HepG2 (cell line): ENCODE results near the gene CTNNBL1. TPM values are rescaled to one million over a fixed set of nuclear protein-coding genes. Genes with fewer than 3 reads are reported as not detected.

Experiments used
- AGO2 ChIP-seq: fragments of 200-400 bp; formaldehyde crosslinking; optimal IDR thresholded peaks from 2 replicates; pipeline ENCODE3; 2017; ENCODE audit warnings: mild to moderate bottlenecking, low read depth, low read length, moderate library complexity
- HBP1 ChIP-seq: IDR thresholded peaks from 2 replicates; pipeline ENCODE4 v1.6.1; 2016; ENCODE audit warnings: low read depth, control low read depth
- HDAC6 ChIP-seq: fragments of 200-600 bp; sonication (generic); IDR thresholded peaks from 2 replicates; pipeline ENCODE4 v1.7.0; 2017; ENCODE audit warnings: mild to moderate bottlenecking, antibody characterized with exemption, low read length, low read depth
- KDM2A ChIP-seq: sonication (generic); formaldehyde crosslinking; IDR thresholded peaks from 2 replicates; pipeline ENCODE4 v1.4.0; 2020; ENCODE audit warnings: low read depth, missing genetic modification reagents, borderline replicate concordance
- MIER3 ChIP-seq: IDR thresholded peaks from 2 replicates; pipeline ENCODE4 v1.6.1; 2016; ENCODE audit warnings: missing compliant biosample characterization, borderline replicate concordance
- MXD4 ChIP-seq: IDR thresholded peaks from 2 replicates; pipeline ENCODE4 v1.6.1; 2016; ENCODE audit warnings: mild to moderate bottlenecking, missing biosample characterization, missing genetic modification reagents
- NR2F6 ChIP-seq, 2 experiments: IDR thresholded peaks; 2 replicates each; pipeline ENCODE4 v1.6.1; 2016; ENCODE audit warnings: antibody characterized with exemption in 1 of 2, mild to moderate bottlenecking in 1 of 2
- RFXAP ChIP-seq: sonication (generic); formaldehyde crosslinking; IDR thresholded peaks from 2 replicates; pipeline ENCODE4 v1.4.0; 2020; ENCODE audit warnings: missing genetic modification reagents, borderline replicate concordance
- SOX5 ChIP-seq: IDR thresholded peaks from 2 replicates; pipeline ENCODE4 v1.6.1; 2016; ENCODE audit warnings: borderline replicate concordance
- SOX6 ChIP-seq, 2 experiments: fragments of 450-650 bp in 1 of 2; sonication (generic) in 1 of 2; formaldehyde crosslinking in 1 of 2; IDR thresholded peaks; 2 replicates each; pipeline versions ENCODE4 v1.4.0 to v1.6.1; 2017 to 2020; ENCODE audit warnings: antibody characterized with exemption in 1 of 2, mild to moderate bottlenecking in 1 of 2, missing genetic modification reagents in 1 of 2
- XRCC5 ChIP-seq: fragments of 200-400 bp; formaldehyde crosslinking; optimal IDR thresholded peaks from 2 replicates; pipeline ENCODE3; 2017; ENCODE audit warnings: mild to moderate bottlenecking, low read length
- ZBTB26 ChIP-seq: IDR thresholded peaks from 2 replicates; pipeline ENCODE4 v1.6.1; 2016; ENCODE audit warnings: missing compliant biosample characterization, missing genetic modification reagents, borderline replicate concordance
- ZNF30 ChIP-seq: sonication (generic); formaldehyde crosslinking; IDR thresholded peaks from 2 replicates; pipeline ENCODE4 v1.5.0; 2020; ENCODE audit warnings: mild to moderate bottlenecking, missing genetic modification reagents
- ZNF44 ChIP-seq: sonication (generic); formaldehyde crosslinking; IDR thresholded peaks from 2 replicates; pipeline ENCODE4 v1.5.1; 2020; ENCODE audit warnings: mild to moderate bottlenecking, missing genetic modification reagents
- ZNF569 ChIP-seq: sonication (generic); formaldehyde crosslinking; IDR thresholded peaks from 2 replicates; pipeline ENCODE4 v1.5.0; 2020; ENCODE audit warnings: mild to moderate bottlenecking, missing genetic modification reagents, moderate library complexity, borderline replicate concordance
- ZNF782 ChIP-seq: sonication (generic); formaldehyde crosslinking; IDR thresholded peaks from 2 replicates; pipeline ENCODE4 v1.4.0; 2020; ENCODE audit warnings: missing genetic modification reagents, mild to moderate bottlenecking, borderline replicate concordance
- ZSCAN25 ChIP-seq: sonication (generic); formaldehyde crosslinking; IDR thresholded peaks from 2 replicates; pipeline ENCODE4 v1.8.0; 2022; ENCODE audit warnings: mild to moderate bottlenecking, missing genetic modification reagents
- polyA plus RNA-seq, 8 experiments: library from polyadenylated mRNA; depleted of rRNA in 3 of 8; stranded (reverse) in 7 of 8; unstranded in 1 of 8; fragments of >200 nt; fragmentation: Illumina TruSeq in 4 of 8; extraction: Trizol in 4 of 8; gene quantifications; 2 replicates each; pipeline versions ENCODE4 v1.2.1 to v1.2.3, GENCODE V29; 2011 to 2016; ENCODE audit warnings: low read depth in 4 of 8, missing spikeins in 1 of 8, mixed read lengths in 1 of 8; ENCODE audit not compliant: insufficient read depth in 1 of 8
- total RNA-seq, 5 experiments: library from RNA; depleted of rRNA; stranded (reverse); fragments of >200 nt; fragmentation: Illumina TruSeq; extraction: Trizol; gene quantifications; 2 replicates each; pipeline ENCODE4 v1.2.3, GENCODE V29; 2016; ENCODE audit warnings: low read depth in 1 of 5
- TF ChIP-seq, protein P1 (sequence below): sonication (generic); formaldehyde crosslinking; IDR thresholded peaks from 2 replicates; pipeline ENCODE4 v1.5.0; 2020; ENCODE audit warnings: mild to moderate bottlenecking, missing genetic modification reagents
- TF ChIP-seq, protein P2 (sequence below): sonication (generic); formaldehyde crosslinking; IDR thresholded peaks from 2 replicates; pipeline ENCODE4 v1.4.0; 2020; ENCODE audit warnings: low read depth, mild to moderate bottlenecking, missing genetic modification reagents

CTNNBL1 gene
- total and polyA plus RNA-seq, 2 of the 13 experiments (the other 11 are each of a cell fraction or from before 2014, with no cell fraction given), result 49.3 to 94.6 TPM

DNA sequence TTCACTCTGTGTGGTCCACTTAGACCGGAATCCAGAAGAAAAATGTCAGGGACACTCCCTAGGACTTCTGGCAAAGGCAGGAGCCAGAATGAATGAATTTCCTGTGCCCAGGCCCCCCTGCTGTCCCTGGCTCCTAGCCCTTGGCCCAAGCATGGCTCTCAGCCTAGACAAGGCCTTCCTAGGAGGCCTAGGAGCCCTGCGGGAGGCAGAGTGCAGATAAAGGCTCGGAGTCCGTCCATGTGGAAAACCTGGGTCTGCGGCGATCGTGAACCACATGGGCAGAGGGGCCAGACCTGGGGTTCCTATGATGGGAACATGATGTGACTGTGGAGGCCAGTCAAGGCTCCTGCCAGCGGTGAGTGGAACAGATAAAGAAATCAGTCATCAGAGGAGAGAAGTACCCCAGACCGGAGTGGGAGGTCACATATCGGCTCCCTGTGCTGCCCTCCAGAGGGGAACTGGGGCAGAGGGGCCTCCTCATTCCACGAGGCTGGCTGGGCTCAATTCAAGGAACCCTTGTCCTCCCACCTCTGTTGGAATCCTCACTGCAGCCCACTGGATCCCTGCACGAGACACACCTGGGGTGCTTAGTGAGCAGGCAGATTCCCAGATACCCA lies 203.2 kb downstream of the CTNNBL1 start (continued):
- TF ChIP-seq, protein P1, sequence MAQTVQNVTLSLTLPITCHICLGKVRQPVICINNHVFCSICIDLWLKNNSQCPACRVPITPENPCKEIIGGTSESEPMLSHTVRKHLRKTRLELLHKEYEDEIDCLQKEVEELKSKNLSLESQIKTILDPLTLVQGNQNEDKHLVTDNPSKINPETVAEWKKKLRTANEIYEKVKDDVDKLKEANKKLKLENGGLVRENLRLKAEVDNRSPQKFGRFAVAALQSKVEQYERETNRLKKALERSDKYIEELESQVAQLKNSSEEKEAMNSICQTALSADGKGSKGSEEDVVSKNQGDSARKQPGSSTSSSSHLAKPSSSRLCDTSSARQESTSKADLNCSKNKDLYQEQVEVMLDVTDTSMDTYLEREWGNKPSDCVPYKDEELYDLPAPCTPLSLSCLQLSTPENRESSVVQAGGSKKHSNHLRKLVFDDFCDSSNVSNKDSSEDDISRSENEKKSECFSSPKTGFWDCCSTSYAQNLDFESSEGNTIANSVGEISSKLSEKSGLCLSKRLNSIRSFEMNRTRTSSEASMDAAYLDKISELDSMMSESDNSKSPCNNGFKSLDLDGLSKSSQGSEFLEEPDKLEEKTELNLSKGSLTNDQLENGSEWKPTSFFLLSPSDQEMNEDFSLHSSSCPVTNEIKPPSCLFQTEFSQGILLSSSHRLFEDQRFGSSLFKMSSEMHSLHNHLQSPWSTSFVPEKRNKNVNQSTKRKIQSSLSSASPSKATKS (CRISPR knock-in tag), result no peak
- TF ChIP-seq ZNF569 (no peak), ZSCAN25 (CRISPR knock-in tag) (0 out of 2 replicates have a peak, but pooled peaks have one; percentile 20), HBP1 (CRISPR knock-in tag) (0 out of 2 replicates have a peak, but pooled peaks have one; percentile 37), ZNF782 (CRISPR knock-in tag) (peak; percentile 48; the same call in 1 of the 2 replicates), ZNF44 (CRISPR knock-in tag) (no peak), HDAC6 (no peak), ZBTB26 (CRISPR knock-in tag) (no peak), ZNF30 (no peak), AGO2 (no peak), KDM2A (peak; percentile 75), RFXAP (CRISPR knock-in tag) (no peak; the same call in 1 of the 2 replicates), XRCC5 (peak; percentile 32), SOX5 (CRISPR knock-in tag) (no peak), MXD4 (peak; percentile 45; the same call in 1 of the 2 replicates), NR2F6 (IDR thresholded peaks at IDR 0.05) (no peak), NR2F6 (CRISPR knock-in tag; IDR thresholded peaks at IDR 0.05) (peak; percentile 46; the same call in 1 of the 2 replicates), SOX6 (IDR thresholded peaks at IDR 0.05) (no peak), SOX6 (CRISPR knock-in tag; IDR thresholded peaks at IDR 0.05) (peak; percentile 23; the same call in 1 of the 2 replicates), MIER3 (peak; percentile 43; the same call in 1 of the 2 replicates)
- TF ChIP-seq, protein P2, sequence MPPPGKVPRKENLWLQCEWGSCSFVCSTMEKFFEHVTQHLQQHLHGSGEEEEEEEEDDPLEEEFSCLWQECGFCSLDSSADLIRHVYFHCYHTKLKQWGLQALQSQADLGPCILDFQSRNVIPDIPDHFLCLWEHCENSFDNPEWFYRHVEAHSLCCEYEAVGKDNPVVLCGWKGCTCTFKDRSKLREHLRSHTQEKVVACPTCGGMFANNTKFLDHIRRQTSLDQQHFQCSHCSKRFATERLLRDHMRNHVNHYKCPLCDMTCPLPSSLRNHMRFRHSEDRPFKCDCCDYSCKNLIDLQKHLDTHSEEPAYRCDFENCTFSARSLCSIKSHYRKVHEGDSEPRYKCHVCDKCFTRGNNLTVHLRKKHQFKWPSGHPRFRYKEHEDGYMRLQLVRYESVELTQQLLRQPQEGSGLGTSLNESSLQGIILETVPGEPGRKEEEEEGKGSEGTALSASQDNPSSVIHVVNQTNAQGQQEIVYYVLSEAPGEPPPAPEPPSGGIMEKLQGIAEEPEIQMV (CRISPR knock-in tag), result 0 out of 2 replicates have a peak, but pooled peaks have one; percentile 32
